GM23338 (cell line): ENCODE measurements around the gene RIC8B. TPM values are rescaled to one million over a fixed set of nuclear protein-coding genes. Genes with fewer than 3 reads are reported as not detected.

ENCODE experiments used
- ATAC-seq: fragments of 200-7000 bp; cut with Tn5 transposase; 3 replicates; pipeline ENCODE4 v1.9.1; 2020
- DNase-seq: peaks from one replicate; pipeline ENCODE4 v3.0.0-alpha.2; 2015; ENCODE audit warnings: low spot score
- H2AFZ ChIP-seq: fragments of 200-600 bp; sonication (generic); 2 replicates; pipeline ENCODE4 v1.8.0; 2016; ENCODE audit warnings: antibody characterized with exemption, mild to moderate bottlenecking, moderate library complexity
- H3F3A ChIP-seq: fragments of 200-600 bp; sonication (generic); replicated peaks from 2 replicates; pipeline ENCODE4 v1.8.0; 2017; ENCODE audit warnings: antibody characterized with exemption, mixed run types, low read depth
- H3K27ac ChIP-seq: fragments of 200-600 bp; sonication (generic); 2 replicates; pipeline ENCODE4 v1.6.1; 2016; ENCODE audit warnings: low read depth
- H3K27me3 ChIP-seq: fragments of 200-600 bp; sonication (generic); 2 replicates; pipeline ENCODE4 v1.8.0; 2016; ENCODE audit warnings: mild to moderate bottlenecking, mixed run types, moderate library complexity; ENCODE audit not compliant: insufficient read depth
- H3K36me3 ChIP-seq: fragments of 200-600 bp; sonication (generic); 2 replicates; pipeline ENCODE4 v1.8.0; 2016; ENCODE audit warnings: mild to moderate bottlenecking; ENCODE audit not compliant: insufficient read depth
- H3K4me1 ChIP-seq: fragments of 200-600 bp; sonication (generic); 2 replicates; pipeline ENCODE4 v1.8.0; 2016; ENCODE audit warnings: mild to moderate bottlenecking, moderate library complexity; ENCODE audit not compliant: insufficient read depth
- H3K4me2 ChIP-seq: fragments of 200-600 bp; sonication (generic); 2 replicates; pipeline ENCODE4 v1.7.1; 2017; ENCODE audit warnings: mixed run types
- H3K4me3 ChIP-seq: fragments of 200-600 bp; sonication (generic); 2 replicates; pipeline ENCODE4 v1.6.1; 2016; ENCODE audit warnings: mixed run types
- H3K79me2 ChIP-seq: fragments of 200-600 bp; sonication (generic); replicated peaks from 2 replicates; pipeline ENCODE4 v1.8.0; 2017; ENCODE audit warnings: mild to moderate bottlenecking; ENCODE audit not compliant: insufficient read depth
- H3K9me2 ChIP-seq: fragments of 200-600 bp; sonication (generic); 2 replicates; pipeline ENCODE4 v1.8.0; 2017; ENCODE audit not compliant: insufficient read depth
- H4K20me1 ChIP-seq: fragments of 200-600 bp; sonication (generic); replicated peaks from 2 replicates; pipeline ENCODE4 v1.8.0; 2017; ENCODE audit warnings: mild to moderate bottlenecking; ENCODE audit not compliant: insufficient read depth
- H3K27ac Mint-ChIP-seq: 2 replicates; pipeline ENCODE4 v1.8.0; 2020; ENCODE audit warnings: inconsistent platforms, mild to moderate bottlenecking, moderate library complexity, mixed read lengths
- H3K27me3 Mint-ChIP-seq: 3 replicates; pipeline ENCODE4 v1.8.0; 2022; ENCODE audit warnings: low read depth, mild to moderate bottlenecking, moderate library complexity, mixed read lengths, inconsistent platforms; ENCODE audit not compliant: insufficient read depth, poor library complexity
- H3K36me3 Mint-ChIP-seq: 3 replicates; pipeline ENCODE4 v1.8.0; 2021; ENCODE audit warnings: low read depth, mild to moderate bottlenecking, inconsistent platforms, moderate library complexity, mixed read lengths
- H3K4me1 Mint-ChIP-seq: 3 replicates; pipeline ENCODE4 v1.8.0; 2020; ENCODE audit warnings: mild to moderate bottlenecking, inconsistent platforms, mixed read lengths
- H3K4me3 Mint-ChIP-seq: 3 replicates; pipeline ENCODE4 v1.8.0; 2021; ENCODE audit warnings: moderate library complexity, mild to moderate bottlenecking, inconsistent platforms, mixed read lengths
- H3K9me3 Mint-ChIP-seq: 3 replicates; pipeline ENCODE4 v1.8.0; 2020; ENCODE audit warnings: moderate library complexity, mild to moderate bottlenecking, inconsistent platforms, mixed read lengths
- CREB1 ChIP-seq: fragments of 250-450 bp; sonication (Bioruptor Pico); IDR thresholded peaks from 2 replicates; pipeline ENCODE4 v1.5.0; 2020; ENCODE audit warnings: low read depth, mild to moderate bottlenecking, moderate library complexity
- EZH2 ChIP-seq: fragments of 200-600 bp; sonication (generic); IDR thresholded peaks from one replicate; pipeline ENCODE4 v1.8.0; 2017; ENCODE audit warnings: antibody characterized with exemption, mild to moderate bottlenecking, low read depth; ENCODE audit not compliant: unreplicated experiment
- EZH2phosphoT487 ChIP-seq: fragments of 200-600 bp; sonication (generic); IDR thresholded peaks from one replicate; pipeline ENCODE4 v1.8.1; 2018; ENCODE audit warnings: antibody characterized with exemption; ENCODE audit not compliant: unreplicated experiment
- JUNB ChIP-seq: IDR thresholded peaks from one replicate; pipeline ENCODE4 v1.6.1; 2016; ENCODE audit warnings: antibody characterized with exemption; ENCODE audit not compliant: unreplicated experiment
- NANOG ChIP-seq: IDR thresholded peaks from 2 replicates; pipeline ENCODE4 v1.6.1; 2016; ENCODE audit warnings: antibody characterized with exemption, borderline replicate concordance
- POLR2AphosphoS5 ChIP-seq: IDR thresholded peaks from 2 replicates; pipeline ENCODE4 v1.6.1; 2016; ENCODE audit warnings: antibody characterized with exemption, low read depth
- STAT1 ChIP-seq: IDR thresholded peaks from one replicate; pipeline ENCODE4 v1.6.1; 2016; ENCODE audit warnings: antibody characterized with exemption; ENCODE audit not compliant: unreplicated experiment
- ZNF331 ChIP-seq: fragments of 250-450 bp; sonication (Bioruptor Pico); IDR thresholded peaks from 2 replicates; pipeline ENCODE4 v1.5.0; 2020; ENCODE audit warnings: low read depth, mild to moderate bottlenecking, moderate library complexity
- polyA plus RNA-seq: library from polyadenylated mRNA; unstranded; fragments of >200 nt; fragmentation: Nextera tagmentation; extraction: Ambion mirVana; gene quantifications from 2 replicates; pipeline ENCODE4 v1.2.1, GENCODE V29; 2016
- total RNA-seq: library from RNA; depleted of rRNA; stranded (reverse); fragments of >200 nt; shearing (Covaris generic); gene quantifications from 2 replicates; pipeline ENCODE4 v1.2.3, GENCODE V29; 2014
- TF ChIP-seq, protein P1 (sequence below): fragments of 250-450 bp; sonication (Bioruptor Pico); IDR thresholded peaks from 2 replicates; pipeline ENCODE4 v1.5.0; 2020; ENCODE audit warnings: mild to moderate bottlenecking, moderate library complexity
- TF ChIP-seq, protein P2 (sequence below), 2 experiments: fragments of 200-600 bp in 1 of 2; sonication (generic) in 1 of 2; conservative IDR thresholded peaks; 2 replicates each; pipeline versions ENCODE4 v1.5.1 to v1.6.1; 2016 to 2017; ENCODE audit warnings: antibody characterized with exemption in 2 of 2, low read depth in 2 of 2, mild to moderate bottlenecking in 2 of 2, moderate library complexity in 1 of 2

The RIC8B gene
- total and polyA plus RNA-seq, 2 experiments from 2014 or later = 12.3 to 25.5 TPM

GRCh38 chr12:106871477-106871876 lies 97.0 kb downstream of the RIC8B start:
- no peak overlapping the region for H3K27ac Mint-ChIP-seq
- no peaks in the 10 kb centered on the region for H3K36me3 Mint-ChIP-seq
- Histone ChIP-seq H3K36me3 (no peaks in the 10 kb centered on the region), H3K27ac (no peak overlapping the region), H3K9me2 (no peaks in the 10 kb centered on the region), H3F3A (no peaks in the 10 kb centered on the region), H3K4me3 (no peak overlapping the region), H3K4me1 (no peaks in the 10 kb centered on the region), H2AFZ (no peak overlapping the region), H3K4me2 (no peak overlapping the region), H3K79me2 (no peaks in the 10 kb centered on the region), H4K20me1 (no peaks in the 10 kb centered on the region), H3K27me3 (no peaks in the 10 kb centered on the region)
- ATAC-seq (no peak), DNase-seq (no peak)
- no peak overlapping the region for H3K4me3 Mint-ChIP-seq
- H3K9me3 Mint-ChIP-seq = no peaks in the 10 kb centered on the region
- H3K4me1 Mint-ChIP-seq = peaks cover under 1% of the 10 kb centered on the region; the same call in 2 of the 3 replicates
- H3K27me3 Mint-ChIP-seq = no peaks in the 10 kb centered on the region
- TF ChIP-seq STAT1 (no peak), ZNF331 (no peak)

DNA sequence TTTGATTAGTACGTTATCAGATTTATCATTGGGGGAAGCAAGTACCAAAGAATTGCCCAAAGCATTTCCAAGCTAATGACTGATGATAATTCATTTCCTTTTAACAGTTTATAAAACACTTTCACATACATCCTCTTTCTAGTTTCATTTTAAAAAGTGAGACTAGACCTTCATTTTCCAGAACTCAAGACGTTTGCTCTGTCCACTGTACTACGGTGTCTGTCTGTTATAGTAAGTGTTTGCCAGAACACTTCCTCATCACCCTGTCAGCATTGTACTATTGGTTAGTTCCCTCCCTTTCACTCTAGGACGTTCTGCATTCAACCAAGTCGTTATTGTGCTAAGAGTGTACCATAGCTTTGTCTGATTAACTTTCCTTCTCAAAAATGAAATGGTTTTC lies 99.5 kb downstream of the RIC8B start:
- Mint-ChIP-seq H3K4me3 (no peak overlapping the region), H3K27ac (no peak overlapping the region), H3K36me3 (no peaks in the 10 kb centered on the region), H3K9me3 (no peaks in the 10 kb centered on the region), H3K4me1 (no peaks in the 10 kb centered on the region), H3K27me3 (no peaks in the 10 kb centered on the region)
- no peak for ATAC-seq
- Histone ChIP-seq H2AFZ (no peak overlapping the region), H3K4me2 (no peak overlapping the region), H3K9me2 (no peaks in the 10 kb centered on the region), H3K36me3 (no peaks in the 10 kb centered on the region), H3K4me1 (no peaks in the 10 kb centered on the region), H4K20me1 (no peaks in the 10 kb centered on the region), H3F3A (no peaks in the 10 kb centered on the region), H3K27ac (no peak overlapping the region), H3K27me3 (no peaks in the 10 kb centered on the region), H3K4me3 (no peak overlapping the region), H3K79me2 (no peaks in the 10 kb centered on the region)
- no peak for DNase-seq
- no peak for TF ChIP-seq JUNB
- TF ChIP-seq NANOG = no peak
- no peak for TF ChIP-seq STAT1
- no peak for TF ChIP-seq POLR2AphosphoS5
- TF ChIP-seq, protein P1, sequence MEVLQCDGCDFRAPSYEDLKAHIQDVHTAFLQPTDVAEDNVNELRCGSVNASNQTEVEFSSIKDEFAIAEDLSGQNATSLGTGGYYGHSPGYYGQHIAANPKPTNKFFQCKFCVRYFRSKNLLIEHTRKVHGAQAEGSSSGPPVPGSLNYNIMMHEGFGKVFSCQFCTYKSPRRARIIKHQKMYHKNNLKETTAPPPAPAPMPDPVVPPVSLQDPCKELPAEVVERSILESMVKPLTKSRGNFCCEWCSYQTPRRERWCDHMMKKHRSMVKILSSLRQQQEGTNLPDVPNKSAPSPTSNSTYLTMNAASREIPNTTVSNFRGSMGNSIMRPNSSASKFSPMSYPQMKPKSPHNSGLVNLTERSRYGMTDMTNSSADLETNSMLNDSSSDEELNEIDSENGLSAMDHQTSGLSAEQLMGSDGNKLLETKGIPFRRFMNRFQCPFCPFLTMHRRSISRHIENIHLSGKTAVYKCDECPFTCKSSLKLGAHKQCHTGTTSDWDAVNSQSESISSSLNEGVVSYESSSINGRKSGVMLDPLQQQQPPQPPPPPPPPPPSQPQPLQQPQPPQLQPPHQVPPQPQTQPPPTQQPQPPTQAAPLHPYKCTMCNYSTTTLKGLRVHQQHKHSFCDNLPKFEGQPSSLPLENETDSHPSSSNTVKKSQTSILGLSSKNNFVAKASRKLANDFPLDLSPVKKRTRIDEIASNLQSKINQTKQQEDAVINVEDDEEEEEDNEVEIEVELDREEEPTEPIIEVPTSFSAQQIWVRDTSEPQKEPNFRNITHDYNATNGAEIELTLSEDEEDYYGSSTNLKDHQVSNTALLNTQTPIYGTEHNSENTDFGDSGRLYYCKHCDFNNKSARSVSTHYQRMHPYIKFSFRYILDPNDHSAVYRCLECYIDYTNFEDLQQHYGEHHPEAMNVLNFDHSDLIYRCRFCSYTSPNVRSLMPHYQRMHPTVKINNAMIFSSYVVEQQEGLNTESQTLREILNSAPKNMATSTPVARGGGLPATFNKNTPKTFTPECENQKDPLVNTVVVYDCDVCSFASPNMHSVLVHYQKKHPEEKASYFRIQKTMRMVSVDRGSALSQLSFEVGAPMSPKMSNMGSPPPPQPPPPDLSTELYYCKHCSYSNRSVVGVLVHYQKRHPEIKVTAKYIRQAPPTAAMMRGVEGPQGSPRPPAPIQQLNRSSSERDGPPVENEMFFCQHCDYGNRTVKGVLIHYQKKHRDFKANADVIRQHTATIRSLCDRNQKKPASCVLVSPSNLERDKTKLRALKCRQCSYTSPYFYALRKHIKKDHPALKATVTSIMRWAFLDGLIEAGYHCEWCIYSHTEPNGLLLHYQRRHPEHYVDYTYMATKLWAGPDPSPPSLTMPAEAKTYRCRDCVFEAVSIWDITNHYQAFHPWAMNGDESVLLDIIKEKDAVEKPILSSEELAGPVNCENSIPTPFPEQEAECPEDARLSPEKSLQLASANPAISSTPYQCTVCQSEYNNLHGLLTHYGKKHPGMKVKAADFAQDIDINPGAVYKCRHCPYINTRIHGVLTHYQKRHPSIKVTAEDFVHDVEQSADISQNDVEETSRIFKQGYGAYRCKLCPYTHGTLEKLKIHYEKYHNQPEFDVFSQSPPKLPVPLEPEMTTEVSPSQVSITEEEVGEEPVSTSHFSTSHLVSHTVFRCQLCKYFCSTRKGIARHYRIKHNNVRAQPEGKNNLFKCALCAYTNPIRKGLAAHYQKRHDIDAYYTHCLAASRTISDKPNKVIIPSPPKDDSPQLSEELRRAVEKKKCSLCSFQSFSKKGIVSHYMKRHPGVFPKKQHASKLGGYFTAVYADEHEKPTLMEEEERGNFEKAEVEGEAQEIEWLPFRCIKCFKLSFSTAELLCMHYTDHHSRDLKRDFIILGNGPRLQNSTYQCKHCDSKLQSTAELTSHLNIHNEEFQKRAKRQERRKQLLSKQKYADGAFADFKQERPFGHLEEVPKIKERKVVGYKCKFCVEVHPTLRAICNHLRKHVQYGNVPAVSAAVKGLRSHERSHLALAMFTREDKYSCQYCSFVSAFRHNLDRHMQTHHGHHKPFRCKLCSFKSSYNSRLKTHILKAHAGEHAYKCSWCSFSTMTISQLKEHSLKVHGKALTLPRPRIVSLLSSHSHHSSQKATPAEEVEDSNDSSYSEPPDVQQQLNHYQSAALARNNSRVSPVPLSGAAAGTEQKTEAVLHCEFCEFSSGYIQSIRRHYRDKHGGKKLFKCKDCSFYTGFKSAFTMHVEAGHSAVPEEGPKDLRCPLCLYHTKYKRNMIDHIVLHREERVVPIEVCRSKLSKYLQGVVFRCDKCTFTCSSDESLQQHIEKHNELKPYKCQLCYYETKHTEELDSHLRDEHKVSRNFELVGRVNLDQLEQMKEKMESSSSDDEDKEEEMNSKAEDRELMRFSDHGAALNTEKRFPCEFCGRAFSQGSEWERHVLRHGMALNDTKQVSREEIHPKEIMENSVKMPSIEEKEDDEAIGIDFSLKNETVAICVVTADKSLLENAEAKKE (CRISPR knock-in tag) = no peak
- no peak for TF ChIP-seq CREB1 (CRISPR knock-in tag)
- TF ChIP-seq ZNF331 = no peak
- TF ChIP-seq, protein P2, sequence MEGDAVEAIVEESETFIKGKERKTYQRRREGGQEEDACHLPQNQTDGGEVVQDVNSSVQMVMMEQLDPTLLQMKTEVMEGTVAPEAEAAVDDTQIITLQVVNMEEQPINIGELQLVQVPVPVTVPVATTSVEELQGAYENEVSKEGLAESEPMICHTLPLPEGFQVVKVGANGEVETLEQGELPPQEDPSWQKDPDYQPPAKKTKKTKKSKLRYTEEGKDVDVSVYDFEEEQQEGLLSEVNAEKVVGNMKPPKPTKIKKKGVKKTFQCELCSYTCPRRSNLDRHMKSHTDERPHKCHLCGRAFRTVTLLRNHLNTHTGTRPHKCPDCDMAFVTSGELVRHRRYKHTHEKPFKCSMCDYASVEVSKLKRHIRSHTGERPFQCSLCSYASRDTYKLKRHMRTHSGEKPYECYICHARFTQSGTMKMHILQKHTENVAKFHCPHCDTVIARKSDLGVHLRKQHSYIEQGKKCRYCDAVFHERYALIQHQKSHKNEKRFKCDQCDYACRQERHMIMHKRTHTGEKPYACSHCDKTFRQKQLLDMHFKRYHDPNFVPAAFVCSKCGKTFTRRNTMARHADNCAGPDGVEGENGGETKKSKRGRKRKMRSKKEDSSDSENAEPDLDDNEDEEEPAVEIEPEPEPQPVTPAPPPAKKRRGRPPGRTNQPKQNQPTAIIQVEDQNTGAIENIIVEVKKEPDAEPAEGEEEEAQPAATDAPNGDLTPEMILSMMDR (conservative IDR thresholded peaks at IDR 0.05; ENCODE audit: low read depth in 2 of 2) = no peak
- TF ChIP-seq EZH2phosphoT487 = no peak
- TF ChIP-seq EZH2 = no peak
